Thyroid gland (tissue), 4 donors: ENCODE results near the gene DYRK4. TPM values are rescaled to one million over a fixed set of nuclear protein-coding genes. Genes with fewer than 3 reads are reported as not detected.

Source experiments
- DNase-seq, 2 donors: peaks; one replicate each; pipeline ENCODE4 v3.0.0-alpha.2; 2019
- H3K27ac ChIP-seq, 3 donors: fragments of 200-600 bp; sonication (generic); 1 replicate in 2 of 3; 2 replicates in 1 of 3; pipeline ENCODE4 v1.5.1; 2016 to 2019; ENCODE audit warnings: mild to moderate bottlenecking in 1 of 3, moderate library complexity in 1 of 3
- H3K27me3 ChIP-seq: fragments of 200-600 bp; sonication (generic); one replicate; pipeline ENCODE4 v1.5.1; 2019
- H3K36me3 ChIP-seq, 2 donors: fragments of 200-600 bp; sonication (generic); one replicate each; pipeline ENCODE4 v1.5.1; 2016 to 2019
- H3K4me1 ChIP-seq, 2 donors: fragments of 200-600 bp; sonication (generic); one replicate each; pipeline ENCODE4 v1.5.1; 2017 to 2019
- H3K4me3 ChIP-seq, 3 donors: fragments of 200-600 bp; sonication (generic); replicated peaks in 1 of 3; 1 replicate in 2 of 3; 2 replicates in 1 of 3; pipeline ENCODE4 v1.5.1; 2016; ENCODE audit warnings: mild to moderate bottlenecking in 1 of 3
- H3K9me3 ChIP-seq: fragments of 200-600 bp; sonication (generic); one replicate; pipeline ENCODE4 v1.5.1; 2017
- POLR2A ChIP-seq, 2 donors: fragments of 450-650 bp; IDR thresholded peaks; one replicate each; pipeline ENCODE4 v1.6.1; 2017; ENCODE audit warnings: antibody characterized with exemption in 2 of 2, mild to moderate bottlenecking in 2 of 2, moderate library complexity in 1 of 2
- WGBS, 2 donors: methylation state at CpG; one replicate each; pipeline ENCODE4 v1.1.5; 2017; 5-methylcytosine and 5-hydroxymethylcytosine counted together
- intact Hi-C: fragments of 100-400 bp; cut with DNase I; formaldehyde crosslinking; loops from one replicate; pipeline ENCODE4 v1.15.1; 2023
- total RNA-seq, 4 donors: library from RNA; depleted of rRNA; stranded (reverse); fragments of >200 nt; gene quantifications; one replicate each; pipeline ENCODE4 v1.2.3, GENCODE V29; 2016
- TF ChIP-seq, protein P1 (sequence below), 6 experiments: fragments of 200-600 bp in 3 of 6; fragments of 450-650 bp in 3 of 6; sonication (generic) in 3 of 6; IDR thresholded peaks; one replicate each; pipeline ENCODE4 v1.5.1; 2016 to 2019; ENCODE audit warnings: antibody characterized with exemption in 6 of 6, mild to moderate bottlenecking in 2 of 6, inconsistent platforms in 1 of 6, moderate library complexity in 1 of 6

Gene DYRK4
- total RNA-seq, 4 donors from 2014 or later = 23.5 to 46.5 (median 41.7) TPM

DNA sequence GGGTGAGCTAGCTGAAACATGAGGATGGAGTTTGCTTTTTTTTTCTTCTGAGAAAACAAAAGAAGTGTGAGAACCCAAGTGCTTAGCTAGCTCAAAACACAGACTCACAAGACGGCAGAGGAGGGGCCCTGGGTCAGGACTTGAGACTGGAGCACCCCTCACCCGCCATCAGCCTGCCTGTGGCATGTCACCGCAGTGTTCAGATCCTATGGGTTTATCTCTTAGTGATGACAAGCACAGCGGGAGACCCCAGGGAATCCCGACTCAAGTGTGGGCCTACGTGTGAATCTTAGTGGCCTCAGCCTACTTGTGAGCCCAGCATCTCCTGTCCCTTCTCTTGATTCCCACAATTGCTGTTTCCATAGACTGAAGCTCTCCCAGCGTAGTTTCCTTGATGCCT lies 22.9 kb downstream of the DYRK4 start:
- DNase-seq = no peak
- TF ChIP-seq, protein P1, sequence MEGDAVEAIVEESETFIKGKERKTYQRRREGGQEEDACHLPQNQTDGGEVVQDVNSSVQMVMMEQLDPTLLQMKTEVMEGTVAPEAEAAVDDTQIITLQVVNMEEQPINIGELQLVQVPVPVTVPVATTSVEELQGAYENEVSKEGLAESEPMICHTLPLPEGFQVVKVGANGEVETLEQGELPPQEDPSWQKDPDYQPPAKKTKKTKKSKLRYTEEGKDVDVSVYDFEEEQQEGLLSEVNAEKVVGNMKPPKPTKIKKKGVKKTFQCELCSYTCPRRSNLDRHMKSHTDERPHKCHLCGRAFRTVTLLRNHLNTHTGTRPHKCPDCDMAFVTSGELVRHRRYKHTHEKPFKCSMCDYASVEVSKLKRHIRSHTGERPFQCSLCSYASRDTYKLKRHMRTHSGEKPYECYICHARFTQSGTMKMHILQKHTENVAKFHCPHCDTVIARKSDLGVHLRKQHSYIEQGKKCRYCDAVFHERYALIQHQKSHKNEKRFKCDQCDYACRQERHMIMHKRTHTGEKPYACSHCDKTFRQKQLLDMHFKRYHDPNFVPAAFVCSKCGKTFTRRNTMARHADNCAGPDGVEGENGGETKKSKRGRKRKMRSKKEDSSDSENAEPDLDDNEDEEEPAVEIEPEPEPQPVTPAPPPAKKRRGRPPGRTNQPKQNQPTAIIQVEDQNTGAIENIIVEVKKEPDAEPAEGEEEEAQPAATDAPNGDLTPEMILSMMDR (IDR thresholded peaks at IDR 0.05) = no peak
- no peak for TF ChIP-seq POLR2A (IDR thresholded peaks at IDR 0.05)
- H3K36me3 ChIP-seq = no peaks in the 10 kb centered on the region
- H3K9me3 ChIP-seq = no peaks in the 10 kb centered on the region
- WGBS, 2 donors = 77 to 81% methylated on average over 7 of the region's 7 CpGs
- no peaks in the 10 kb centered on the region for H3K27me3 ChIP-seq
- no peak overlapping the region for H3K27ac ChIP-seq
- H3K4me3 ChIP-seq = no peak overlapping the region
- H3K4me1 ChIP-seq = peaks cover 17 to 28% of the 10 kb centered on the region in 2 donors
- intact Hi-C loops = no loop called here

DNA sequence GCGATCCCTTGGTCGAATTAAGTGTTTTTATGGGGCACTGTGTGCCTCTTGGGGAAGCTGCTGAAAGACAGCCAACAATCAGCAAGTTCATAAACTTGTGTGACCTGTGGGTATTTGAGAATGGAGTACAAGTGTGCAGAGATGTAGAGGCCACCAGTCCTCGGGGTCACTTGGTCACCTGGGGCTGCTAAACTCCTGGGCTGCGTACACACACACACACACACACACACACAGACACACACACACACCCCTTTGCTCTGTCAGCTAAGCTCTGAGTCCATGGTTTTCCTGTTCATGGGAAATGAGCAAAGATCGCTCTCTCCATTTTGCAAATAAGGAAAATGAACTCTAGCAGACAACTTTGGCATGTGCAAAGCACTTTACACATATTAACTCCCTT lies 24.5 kb downstream of the DYRK4 start:
- H3K9me3 ChIP-seq = no peaks in the 10 kb centered on the region
- no peaks in the 10 kb centered on the region for H3K27me3 ChIP-seq
- peaks cover 13 to 24% of the 10 kb centered on the region in 2 donors for H3K4me1 ChIP-seq
- H3K27ac ChIP-seq = peak overlapping the region in 1 of 3 donors; percentile 27
- no peak overlapping the region for H3K4me3 ChIP-seq
- H3K36me3 ChIP-seq = no peaks in the 10 kb centered on the region
- DNase-seq = peak in 1 of 2 donors; percentile 22
- intact Hi-C loops = no loop called here
- 45 to 50% methylated on average over 5 of the region's 5 CpGs for WGBS, 2 donors
- TF ChIP-seq POLR2A (IDR thresholded peaks at IDR 0.05) = no peak

DNA sequence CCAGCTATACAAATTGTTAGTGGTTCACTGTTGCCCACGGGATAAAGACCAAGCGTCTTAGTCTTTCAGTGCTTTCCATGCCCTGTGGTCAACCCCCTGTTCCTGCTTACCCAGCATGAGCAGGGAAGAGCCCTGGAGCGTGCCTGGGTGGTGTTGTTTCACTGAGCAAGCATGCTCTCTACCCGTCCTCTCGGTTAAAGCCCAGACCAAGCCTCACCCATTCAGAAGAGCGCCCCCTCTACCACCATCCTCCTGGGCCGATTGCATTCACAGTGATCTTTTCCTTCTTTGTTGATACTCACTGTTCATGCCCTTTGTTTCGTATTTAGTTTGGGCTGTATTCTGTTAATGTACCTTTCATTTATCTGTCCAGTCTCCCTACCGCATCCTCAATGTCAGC lies 25.1 kb downstream of the DYRK4 start:
- 63 to 81% methylated on average over 9 of the region's 9 CpGs for WGBS, 2 donors

DNA sequence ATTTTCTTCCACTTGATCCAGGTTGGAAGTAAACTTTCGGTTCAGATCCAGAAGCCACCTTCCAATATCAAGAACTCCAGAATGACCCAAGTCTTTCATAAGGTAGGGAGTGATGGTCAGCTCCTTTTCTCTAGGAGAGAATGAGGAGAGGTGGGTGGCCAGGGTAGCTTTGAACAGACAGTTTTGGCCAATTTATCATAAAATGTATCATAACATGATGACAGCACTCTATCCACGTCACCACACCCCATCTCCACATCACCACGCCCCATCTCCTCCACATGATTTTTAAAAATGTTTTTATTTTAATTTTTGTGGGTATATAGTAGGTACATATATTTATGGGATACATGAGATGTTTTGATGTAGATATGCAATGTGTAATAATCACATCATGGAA lies 26.9 kb downstream of the DYRK4 start:
- Histone ChIP-seq H3K27me3 (no peaks in the 10 kb centered on the region), H3K9me3 (no peaks in the 10 kb centered on the region), H3K4me1 (peaks cover 3 to 14% of the 10 kb centered on the region in 2 donors), H3K36me3 (no peaks in the 10 kb centered on the region), H3K4me3 (no peak overlapping the region), H3K27ac (no peak overlapping the region)
- TF ChIP-seq, protein P1 (IDR thresholded peaks at IDR 0.05) = no peak
- TF ChIP-seq POLR2A (IDR thresholded peaks at IDR 0.05) = no peak
- WGBS, 2 donors = 97 to 98% methylated on average over 3 of the region's 3 CpGs
- DNase-seq = no peak
- intact Hi-C loops = no loop called here

More for the DNA sequence above, 25.1 kb downstream of the DYRK4 start:
- Histone ChIP-seq H3K36me3 (no peaks in the 10 kb centered on the region), H3K9me3 (no peaks in the 10 kb centered on the region), H3K4me1 (peaks cover 13 to 26% of the 10 kb centered on the region in 2 donors), H3K27me3 (no peaks in the 10 kb centered on the region), H3K27ac (no peak overlapping the region), H3K4me3 (no peak overlapping the region)
- TF ChIP-seq, protein P1 (IDR thresholded peaks at IDR 0.05) = no peak
- TF ChIP-seq POLR2A (IDR thresholded peaks at IDR 0.05) = no peak
- intact Hi-C loops = no loop called here
- no peak for DNase-seq

DNA sequence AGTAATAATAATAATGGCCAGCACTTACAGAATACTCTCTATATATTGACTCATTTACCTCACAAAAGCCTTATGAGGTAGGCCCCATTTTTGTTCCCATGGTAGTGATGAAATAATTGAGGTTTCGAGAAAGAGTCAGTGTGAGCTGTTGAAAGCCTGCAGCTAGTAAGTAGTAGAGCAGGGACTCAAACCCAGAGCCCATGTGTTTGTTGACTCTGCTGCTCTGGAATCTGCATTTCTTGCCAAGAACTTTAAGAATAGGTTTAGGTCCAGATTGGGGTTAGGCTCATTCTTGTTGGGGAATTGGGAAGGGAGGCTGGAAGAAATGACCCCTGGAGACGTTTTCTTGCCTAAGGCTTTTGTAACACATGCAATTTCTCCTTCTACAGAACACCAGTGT lies 27.9 kb downstream of the DYRK4 start:
- Histone ChIP-seq H3K4me3 (no peak overlapping the region), H3K27ac (no peak overlapping the region), H3K4me1 (peaks cover 0 to 14% of the 10 kb centered on the region in 2 donors), H3K27me3 (no peaks in the 10 kb centered on the region), H3K36me3 (no peaks in the 10 kb centered on the region), H3K9me3 (no peaks in the 10 kb centered on the region)
- TF ChIP-seq, protein P1 (IDR thresholded peaks at IDR 0.05) = no peak
- no peak for TF ChIP-seq POLR2A (IDR thresholded peaks at IDR 0.05)
- no peak for DNase-seq
- intact Hi-C loops = no loop called here
- 53 to 88% methylated on average over 2 of the region's 2 CpGs for WGBS, 2 donors
